BJ (cell line): ENCODE data around the gene LATS2. TPM values are rescaled to one million over a fixed set of nuclear protein-coding genes. Genes with fewer than 3 reads are reported as not detected.

Experiments used
- CTCF ChIA-PET: fragments of 350-600 bp; formaldehyde crosslinking; extraction: SDS; loops from one replicate; lab custom pipeline; 2021; ENCODE audit warnings: antibody characterized with exemption, inconsistent platforms; lab: Yijun Ruan, JAX
- POLR2A ChIA-PET: fragments of 300-600 bp; sonication (Branson Sonifier 250); formaldehyde crosslinking; extraction: SDS; loops from one replicate; lab custom pipeline; 2021; ENCODE audit warnings: antibody characterized with exemption; lab: Charles Lee
- DNase-seq: peaks from one replicate; pipeline ENCODE4 v3.0.0-alpha.2; 2011; ENCODE audit warnings: low read depth
- H3K27me3 ChIP-seq: 2 replicates; pipeline ENCODE4 v1.6.0; 2011; ENCODE audit warnings: low read length; ENCODE audit not compliant: control insufficient read depth, insufficient read depth
- H3K36me3 ChIP-seq: 2 replicates; pipeline ENCODE4 v1.5.1; 2011; ENCODE audit warnings: low read length; ENCODE audit not compliant: control insufficient read depth, insufficient read depth
- H3K4me3 ChIP-seq: 2 replicates; pipeline ENCODE4 v1.5.1; 2011; ENCODE audit warnings: low read depth, mild to moderate bottlenecking, control low read depth, low read length
- polyA plus RNA-seq: library from polyadenylated mRNA; depleted of rRNA; stranded (reverse); fragments of >200 nt; gene quantifications from 2 replicates; pipeline ENCODE4 v1.2.3, GENCODE V29; 2011
- TF ChIP-seq, protein P1 (sequence below): IDR thresholded peaks from 2 replicates; pipeline ENCODE4 v1.5.1; 2011; ENCODE audit warnings: low read depth, mild to moderate bottlenecking, control low read depth, inconsistent platforms, low read length, moderate library complexity; ENCODE audit not compliant: insufficient read depth

LATS2 gene
- polyA plus RNA-seq, 1 experiment = 20.0 TPM

DNA sequence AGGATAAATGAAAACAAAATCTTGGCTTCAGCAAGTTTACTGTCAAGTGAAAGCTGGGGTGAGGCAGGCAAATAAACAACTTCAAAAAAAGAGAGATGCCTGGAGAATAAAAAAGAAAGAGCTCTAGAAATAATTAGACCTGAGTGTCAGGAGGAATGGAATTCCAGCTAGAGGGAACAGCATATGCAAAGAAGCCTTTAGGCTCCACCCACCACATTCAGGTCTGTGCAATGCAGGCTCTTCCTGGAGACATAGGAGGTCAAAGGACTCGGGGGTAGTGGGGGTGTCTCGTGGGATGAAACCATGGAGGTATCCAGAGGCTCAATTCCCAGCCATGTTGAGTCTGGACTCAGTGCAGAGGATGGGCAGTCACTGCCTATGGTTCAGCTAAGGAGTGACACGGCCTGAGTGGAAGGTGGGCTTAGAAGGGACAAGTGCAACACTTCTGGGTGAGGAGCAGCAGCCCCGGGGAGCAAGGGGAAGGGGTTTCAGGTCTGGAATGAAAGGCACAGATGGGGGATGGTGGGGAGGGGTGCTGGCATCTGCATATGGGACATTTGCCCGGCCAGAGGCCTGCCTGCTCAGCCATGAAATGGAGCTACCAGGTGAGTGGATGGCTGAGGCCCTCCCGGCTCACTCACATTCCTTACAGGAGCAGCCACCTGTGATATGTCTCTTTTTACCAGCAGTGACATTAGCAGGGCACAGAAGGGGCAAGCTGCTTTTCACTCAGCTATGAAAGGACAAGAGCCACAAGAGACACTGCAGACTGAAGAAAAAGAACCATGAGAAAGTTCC lies 12.3 kb downstream of the LATS2 start:
- CTCF ChIA-PET = interaction anchor here (0.9 kb wide), 1 partner anchor 62 kb away, joined by 3 read pairs; no protein-coding TSS in a partner anchor
- TF ChIP-seq, protein P1, sequence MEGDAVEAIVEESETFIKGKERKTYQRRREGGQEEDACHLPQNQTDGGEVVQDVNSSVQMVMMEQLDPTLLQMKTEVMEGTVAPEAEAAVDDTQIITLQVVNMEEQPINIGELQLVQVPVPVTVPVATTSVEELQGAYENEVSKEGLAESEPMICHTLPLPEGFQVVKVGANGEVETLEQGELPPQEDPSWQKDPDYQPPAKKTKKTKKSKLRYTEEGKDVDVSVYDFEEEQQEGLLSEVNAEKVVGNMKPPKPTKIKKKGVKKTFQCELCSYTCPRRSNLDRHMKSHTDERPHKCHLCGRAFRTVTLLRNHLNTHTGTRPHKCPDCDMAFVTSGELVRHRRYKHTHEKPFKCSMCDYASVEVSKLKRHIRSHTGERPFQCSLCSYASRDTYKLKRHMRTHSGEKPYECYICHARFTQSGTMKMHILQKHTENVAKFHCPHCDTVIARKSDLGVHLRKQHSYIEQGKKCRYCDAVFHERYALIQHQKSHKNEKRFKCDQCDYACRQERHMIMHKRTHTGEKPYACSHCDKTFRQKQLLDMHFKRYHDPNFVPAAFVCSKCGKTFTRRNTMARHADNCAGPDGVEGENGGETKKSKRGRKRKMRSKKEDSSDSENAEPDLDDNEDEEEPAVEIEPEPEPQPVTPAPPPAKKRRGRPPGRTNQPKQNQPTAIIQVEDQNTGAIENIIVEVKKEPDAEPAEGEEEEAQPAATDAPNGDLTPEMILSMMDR = no peak

GRCh38 chr13:21047591-21048282 lies 13.6 kb downstream of the LATS2 start:
- H3K27me3 ChIP-seq = no peaks in the 10 kb centered on the region
- DNase-seq = no peak
- H3K36me3 ChIP-seq = peaks cover 12% of the 10 kb centered on the region
- TF ChIP-seq, protein P1 = no peak
- ChIA-PET POLR2A (no interaction called here), CTCF (interaction anchor here (1.1 kb wide), 1 partner anchor 65 kb away, joined by 3 read pairs; no protein-coding TSS in a partner anchor)
- H3K4me3 ChIP-seq = no peak overlapping the region

More for the DNA sequence above, 12.3 kb downstream of the LATS2 start:
- Histone ChIP-seq H3K27me3 (no peaks in the 10 kb centered on the region), H3K4me3 (no peak overlapping the region), H3K36me3 (peaks cover 15% of the 10 kb centered on the region)
- POLR2A ChIA-PET = no interaction called here
- no peak for DNase-seq

DNA sequence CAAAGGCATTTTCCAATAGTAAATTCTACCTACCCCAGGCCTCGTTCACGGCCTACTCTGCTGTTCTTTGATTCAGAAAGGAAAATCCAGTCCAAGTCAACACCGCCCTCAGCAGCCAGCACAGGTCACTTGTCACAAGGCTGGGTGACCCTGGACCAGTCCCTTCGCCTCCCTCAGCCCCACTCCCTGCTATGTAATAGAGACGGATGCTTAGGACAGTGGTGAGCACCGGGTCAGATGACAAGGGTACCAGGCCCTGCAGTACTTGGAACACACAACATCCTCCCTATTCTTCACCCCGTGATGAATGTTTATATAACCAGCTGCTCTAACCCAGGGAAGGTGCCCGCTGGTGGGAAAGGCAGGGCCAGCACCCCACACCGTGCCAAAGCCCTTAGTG lies 14.3 kb downstream of the LATS2 start:
- H3K4me3 ChIP-seq = no peak overlapping the region
- H3K36me3 ChIP-seq = peaks cover 11% of the 10 kb centered on the region
- TF ChIP-seq, protein P1 = no peak
- H3K27me3 ChIP-seq = no peaks in the 10 kb centered on the region
- ChIA-PET CTCF (interaction anchor here (1.1 kb wide), 1 partner anchor 65 kb away, joined by 3 read pairs; no protein-coding TSS in a partner anchor), POLR2A (no interaction called here)
- no peak for DNase-seq

GRCh38 chr13:21046203-21046602 lies 15.2 kb downstream of the LATS2 start:
- ChIA-PET CTCF (no interaction called here), POLR2A (no interaction called here)
- no peak overlapping the region for H3K4me3 ChIP-seq
- H3K36me3 ChIP-seq = peaks cover 11% of the 10 kb centered on the region
- no peak for DNase-seq
- no peaks in the 10 kb centered on the region for H3K27me3 ChIP-seq
- TF ChIP-seq, protein P1 = no peak

DNA sequence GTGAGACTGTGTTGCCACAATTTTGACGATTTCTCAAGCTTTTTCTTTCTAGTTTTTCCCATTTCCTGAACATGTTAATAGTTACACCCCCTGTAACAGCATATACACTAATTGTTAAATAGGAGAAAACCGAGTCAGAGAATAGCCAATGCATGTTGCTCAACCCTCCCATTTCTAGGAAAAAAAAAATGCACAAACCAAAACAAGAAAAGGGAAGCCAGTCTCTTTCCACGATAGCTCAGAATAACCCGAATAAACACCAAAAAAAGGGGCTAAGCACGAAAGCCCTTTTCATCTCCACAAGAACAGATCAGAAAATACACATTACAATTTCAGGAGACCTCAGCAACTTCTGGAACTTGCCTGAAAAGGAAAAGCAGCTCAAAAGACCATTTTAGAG lies 16.3 kb downstream of the LATS2 start:
- DNase-seq = no peak
- Histone ChIP-seq H3K27me3 (no peaks in the 10 kb centered on the region), H3K36me3 (peaks cover 9% of the 10 kb centered on the region), H3K4me3 (no peak overlapping the region)
- TF ChIP-seq, protein P1 = no peak
- ChIA-PET POLR2A (no interaction called here), CTCF (interaction anchor here (1.1 kb wide), 2 partner anchors 15 to 48 kb away, joined by 4 to 5 read pairs; no protein-coding TSS in a partner anchor)
